GM23248 (cell line): ENCODE results near the gene ETS1. TPM values are rescaled to one million over a fixed set of nuclear protein-coding genes. Genes with fewer than 3 reads are reported as not detected.

Source experiments
- DNase-seq: peaks from one replicate; pipeline ENCODE4 v3.0.0-alpha.2; 2015
- H2AFZ ChIP-seq: fragments of 200-600 bp; sonication (generic); 2 replicates; pipeline ENCODE4 v1.6.1; 2016; ENCODE audit warnings: antibody characterized with exemption
- H3F3A ChIP-seq: fragments of 200-600 bp; sonication (generic); 2 replicates; pipeline ENCODE4 v1.6.1; 2016; ENCODE audit warnings: mild to moderate bottlenecking, antibody characterized with exemption, mixed run types; ENCODE audit not compliant: insufficient read depth
- H3K27ac ChIP-seq: fragments of 200-600 bp; sonication (generic); 2 replicates; pipeline ENCODE4 v1.5.1; 2016; ENCODE audit warnings: mild to moderate bottlenecking
- H3K27me3 ChIP-seq: fragments of 200-600 bp; sonication (generic); replicated peaks from 2 replicates; pipeline ENCODE4 v1.6.1; 2016; ENCODE audit warnings: mild to moderate bottlenecking; ENCODE audit not compliant: insufficient read depth
- H3K36me3 ChIP-seq: fragments of 200-600 bp; sonication (generic); 2 replicates; pipeline ENCODE4 v1.6.1; 2016; ENCODE audit warnings: low read depth, mild to moderate bottlenecking
- H3K4me1 ChIP-seq: fragments of 200-600 bp; sonication (generic); 2 replicates; pipeline ENCODE4 v1.6.1; 2016; ENCODE audit warnings: mild to moderate bottlenecking; ENCODE audit not compliant: insufficient read depth
- H3K4me2 ChIP-seq: fragments of 200-600 bp; sonication (generic); one replicate; pipeline ENCODE4 v1.6.1; 2016; ENCODE audit warnings: mild to moderate bottlenecking; ENCODE audit not compliant: unreplicated experiment
- H3K4me3 ChIP-seq: fragments of 200-600 bp; sonication (generic); 2 replicates; pipeline ENCODE4 v1.5.1; 2016; ENCODE audit warnings: mild to moderate bottlenecking
- H3K79me2 ChIP-seq: fragments of 200-600 bp; sonication (generic); 2 replicates; pipeline ENCODE4 v1.6.1; 2016; ENCODE audit warnings: mild to moderate bottlenecking; ENCODE audit not compliant: insufficient read depth
- H3K9ac ChIP-seq: fragments of 200-600 bp; sonication (generic); 2 replicates; pipeline ENCODE4 v1.6.1; 2016; ENCODE audit warnings: mild to moderate bottlenecking
- H3K9me2 ChIP-seq: fragments of 200-600 bp; sonication (generic); 2 replicates; pipeline ENCODE4 v1.6.1; 2016; ENCODE audit warnings: mixed run types, mild to moderate bottlenecking, moderate library complexity; ENCODE audit not compliant: insufficient read depth
- H3K9me3 ChIP-seq: fragments of 200-600 bp; sonication (generic); one replicate; pipeline ENCODE4 v1.6.1; 2017; ENCODE audit warnings: low read depth
- H4K20me1 ChIP-seq: fragments of 200-600 bp; sonication (generic); 2 replicates; pipeline ENCODE4 v1.6.0; 2016; ENCODE audit not compliant: insufficient read depth
- EZH2 ChIP-seq: fragments of 200-600 bp; sonication (generic); IDR thresholded peaks from 2 replicates; pipeline ENCODE4 v1.6.1; 2018; ENCODE audit warnings: antibody characterized with exemption, mild to moderate bottlenecking; ENCODE audit not compliant: insufficient read depth, poor library complexity, severe bottlenecking
- EZH2phosphoT487 ChIP-seq: fragments of 200-600 bp; sonication (generic); IDR thresholded peaks from 2 replicates; pipeline ENCODE4 v1.6.1; 2018; ENCODE audit warnings: antibody characterized with exemption, moderate library complexity, mild to moderate bottlenecking, low read depth; ENCODE audit not compliant: insufficient read depth
- WGBS, 2 experiments: methylation state at CpG; one replicate each; pipeline ENCODE4 v1.1.6; 2015 to 2017; ENCODE audit warnings: low lambda C conversion rate in 2 of 2, low coverage in 1 of 2; ENCODE audit errors: missing lambda C conversion rate in 2 of 2; 5-methylcytosine and 5-hydroxymethylcytosine counted together
- in situ Hi-C: fragments of 300-500 bp; cut with MboI; formaldehyde crosslinking; loops from 2 replicates; pipeline ENCODE4 v1.15.0; 2020
- polyA plus RNA-seq: library from polyadenylated mRNA; unstranded; fragments of >200 nt; fragmentation: Nextera tagmentation; extraction: Ambion mirVana; gene quantifications from 2 replicates; pipeline ENCODE4 v1.2.1, GENCODE V29; 2016
- total RNA-seq: library from RNA; depleted of rRNA; stranded (reverse); fragments of >200 nt; shearing (Covaris generic); gene quantifications from 2 replicates; pipeline ENCODE4 v1.2.3, GENCODE V29; 2014

The ETS1 gene
- total and polyA plus RNA-seq, 2 experiments from 2014 or later = 19.9 to 61.0 TPM

DNA sequence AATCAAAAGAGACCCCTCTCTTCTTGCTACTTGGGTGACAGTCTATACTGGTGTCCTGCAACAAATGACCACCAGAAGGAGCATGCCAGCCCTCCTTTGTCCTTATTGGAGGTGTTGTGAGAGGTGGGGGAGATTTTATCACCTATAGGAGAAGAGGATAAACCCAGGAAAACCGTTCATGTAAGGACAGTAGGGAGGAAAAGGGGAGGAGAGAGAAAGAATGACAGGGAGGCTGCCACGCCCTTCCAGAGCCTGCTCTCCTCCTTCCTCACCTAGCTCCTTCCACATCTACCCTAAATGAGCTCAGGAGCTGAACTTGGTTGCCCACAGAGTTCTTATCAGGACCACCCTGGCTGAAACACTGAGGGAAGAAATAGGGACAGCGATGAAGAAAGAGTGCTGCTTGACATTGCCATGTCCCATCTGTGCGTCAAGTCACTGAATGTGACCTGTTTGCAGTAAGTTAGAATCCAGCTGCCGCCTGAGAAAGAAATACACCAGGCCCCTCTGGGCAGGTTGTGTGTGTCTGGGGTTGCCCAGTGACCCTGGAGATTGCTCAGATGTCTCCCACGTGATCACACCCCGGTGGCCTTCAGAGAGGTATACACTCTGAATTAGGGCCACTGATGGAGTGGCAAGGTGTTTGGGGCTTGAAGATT, 40.4 kb upstream of the ETS1 start:
- no peak overlapping the region for H3K4me3 ChIP-seq
- no peak overlapping the region for H2AFZ ChIP-seq
- no peaks in the 10 kb centered on the region for H3K36me3 ChIP-seq
- no peaks in the 10 kb centered on the region for H3F3A ChIP-seq
- H3K4me2 ChIP-seq = no peak overlapping the region
- H3K9me3 ChIP-seq = no peaks in the 10 kb centered on the region
- H4K20me1 ChIP-seq = no peaks in the 10 kb centered on the region
- WGBS, 2 experiments = 93 to 97% methylated on average over 7 of the region's 7 CpGs
- no peak overlapping the region for H3K27ac ChIP-seq
- no peak overlapping the region for H3K9ac ChIP-seq
- H3K27me3 ChIP-seq = no peaks in the 10 kb centered on the region
- no peaks in the 10 kb centered on the region for H3K9me2 ChIP-seq
- no peaks in the 10 kb centered on the region for H3K79me2 ChIP-seq
- in situ Hi-C loops = loop anchor here (25.0 kb wide), 1 partner anchor 590 kb away; no protein-coding TSS in a partner anchor
- H3K4me1 ChIP-seq = peaks cover 16% of the 10 kb centered on the region; the same call in 1 of the 2 replicates
- TF ChIP-seq EZH2 (no peak), EZH2phosphoT487 (no peak)
- DNase-seq = no peak

DNA sequence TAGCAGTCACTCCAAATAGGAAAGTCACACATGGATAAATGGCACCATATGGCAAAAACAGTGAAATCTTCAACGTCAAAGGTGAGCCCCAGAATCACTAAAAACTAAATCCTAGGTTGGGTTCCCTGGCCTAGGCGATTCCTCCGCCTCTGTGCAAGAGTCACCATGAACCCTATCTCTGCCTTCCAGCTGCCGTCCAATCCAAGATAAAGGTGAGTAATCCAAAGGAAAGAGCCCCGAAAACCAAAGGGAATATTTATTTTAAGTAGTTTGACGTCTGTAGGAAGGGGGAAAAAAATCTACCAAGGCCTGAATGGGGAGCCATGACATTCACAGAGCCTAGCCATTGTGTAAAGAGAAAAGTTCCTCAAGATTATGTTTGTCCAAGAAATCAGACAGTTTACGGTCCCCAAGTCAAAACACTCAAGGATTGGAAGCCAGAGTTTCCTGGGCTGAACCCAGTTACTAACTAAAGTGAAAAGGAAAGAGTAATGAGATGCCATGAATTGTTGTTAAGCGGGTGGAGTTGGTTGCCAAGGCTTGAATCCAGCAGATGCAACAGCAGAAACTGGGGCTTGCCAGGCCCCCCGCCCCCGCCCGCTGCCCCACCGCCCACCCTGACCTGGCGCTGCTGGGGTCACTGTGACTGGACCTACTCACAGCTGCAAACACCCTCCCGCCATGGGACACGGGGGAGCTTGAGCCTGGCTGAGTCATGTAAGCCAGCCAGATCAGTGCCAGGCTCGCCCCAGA, 39.7 kb upstream of the ETS1 start:
- 92 to 94% methylated on average over 16 of the region's 16 CpGs for WGBS, 2 experiments
- Histone ChIP-seq H3F3A (no peaks in the 10 kb centered on the region), H4K20me1 (no peaks in the 10 kb centered on the region), H3K4me2 (no peak overlapping the region), H2AFZ (no peak overlapping the region), H3K4me1 (peaks cover 20% of the 10 kb centered on the region), H3K27me3 (no peaks in the 10 kb centered on the region), H3K4me3 (no peak overlapping the region), H3K79me2 (no peaks in the 10 kb centered on the region), H3K9me2 (no peaks in the 10 kb centered on the region), H3K27ac (no peak overlapping the region), H3K9ac (no peak overlapping the region), H3K36me3 (no peaks in the 10 kb centered on the region), H3K9me3 (no peaks in the 10 kb centered on the region)
- no peak for DNase-seq
- no peak for TF ChIP-seq EZH2phosphoT487
- TF ChIP-seq EZH2 = no peak
- in situ Hi-C loops = loop anchor here (25.0 kb wide), 1 partner anchor 590 kb away; no protein-coding TSS in a partner anchor

DNA sequence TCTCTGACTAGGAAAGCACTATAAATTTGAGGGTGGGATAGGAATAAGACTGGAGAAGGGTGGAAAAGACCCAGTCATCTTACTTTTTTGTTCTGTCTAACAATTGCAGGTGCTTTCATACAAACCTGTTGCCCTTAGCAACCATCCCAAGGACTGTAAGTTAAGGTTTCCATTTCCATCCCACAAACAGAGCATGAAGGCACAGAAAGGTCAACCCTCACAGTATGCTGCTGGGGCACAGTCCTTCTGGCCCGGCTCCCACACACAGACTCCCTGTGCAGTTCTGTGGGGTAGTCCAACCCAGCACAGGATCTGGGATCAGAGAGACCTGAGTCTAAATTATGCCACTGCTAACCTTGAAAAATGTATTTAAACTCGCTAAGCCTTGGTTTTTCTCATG, 38.4 kb upstream of the ETS1 start:
- no peaks in the 10 kb centered on the region for H4K20me1 ChIP-seq
- H3K36me3 ChIP-seq = no peaks in the 10 kb centered on the region
- H2AFZ ChIP-seq = no peak overlapping the region
- peaks cover 28% of the 10 kb centered on the region for H3K4me1 ChIP-seq
- no peak overlapping the region for H3K27ac ChIP-seq
- DNase-seq = no peak
- no peaks in the 10 kb centered on the region for H3K9me2 ChIP-seq
- TF ChIP-seq EZH2 (no peak), EZH2phosphoT487 (no peak)
- no peaks in the 10 kb centered on the region for H3K9me3 ChIP-seq
- no peaks in the 10 kb centered on the region for H3K27me3 ChIP-seq
- no peak overlapping the region for H3K9ac ChIP-seq
- H3K4me2 ChIP-seq = no peak overlapping the region
- in situ Hi-C loops = loop anchor here (25.0 kb wide), 1 partner anchor 588 kb away; no protein-coding TSS in a partner anchor
- WGBS, 2 experiments = 95 to 96% methylated on average over 2 of the region's 2 CpGs
- peaks cover 6% of the 10 kb centered on the region; the same call in 1 of the 2 replicates for H3F3A ChIP-seq
- no peaks in the 10 kb centered on the region for H3K79me2 ChIP-seq
- no peak overlapping the region for H3K4me3 ChIP-seq

DNA sequence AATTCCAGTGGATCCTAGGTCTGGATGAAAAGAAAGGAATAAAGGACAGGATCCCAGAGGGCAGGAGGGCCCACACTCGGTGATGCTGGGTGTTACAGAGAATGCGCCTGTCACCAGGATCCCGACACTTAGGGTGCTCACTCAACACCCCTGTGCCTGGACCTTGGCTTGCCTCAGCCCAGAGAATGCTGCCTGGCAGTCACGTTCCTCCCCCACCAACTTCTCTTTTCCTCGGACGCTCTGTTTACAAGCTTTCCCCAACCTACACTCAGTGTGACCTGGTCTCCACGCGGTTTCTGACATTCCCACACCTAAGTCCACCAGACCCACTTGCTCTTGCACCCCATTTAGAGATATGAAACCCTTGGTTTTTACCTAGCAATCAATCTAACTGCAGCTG, 38.0 kb upstream of the ETS1 start:
- no peak overlapping the region for H3K4me3 ChIP-seq
- no peaks in the 10 kb centered on the region for H3K79me2 ChIP-seq
- no peak overlapping the region for H2AFZ ChIP-seq
- H3K9me2 ChIP-seq = no peaks in the 10 kb centered on the region
- peaks cover 28% of the 10 kb centered on the region for H3K4me1 ChIP-seq
- in situ Hi-C loops = loop anchor here (25.0 kb wide), 1 partner anchor 588 kb away; no protein-coding TSS in a partner anchor
- no peaks in the 10 kb centered on the region for H3K36me3 ChIP-seq
- H4K20me1 ChIP-seq = no peaks in the 10 kb centered on the region
- no peak overlapping the region for H3K4me2 ChIP-seq
- H3K27me3 ChIP-seq = no peaks in the 10 kb centered on the region
- no peak for TF ChIP-seq EZH2phosphoT487
- no peak for TF ChIP-seq EZH2
- H3F3A ChIP-seq = peaks cover 6% of the 10 kb centered on the region; the same call in 1 of the 2 replicates
- H3K27ac ChIP-seq = no peak overlapping the region
- no peaks in the 10 kb centered on the region for H3K9me3 ChIP-seq
- WGBS, 2 experiments = 87 to 89% methylated on average over 8 of the region's 8 CpGs
- no peak overlapping the region for H3K9ac ChIP-seq
- DNase-seq = no peak
